Measurements from ENCODE around the gene PRRC2C.
"Not testable (repeated sequence)": the region's sequence is repeated elsewhere in the genome, so short reads cannot be mapped to it uniquely, and the experiment has no call there.

Gene PRRC2C

GRCh38 chr1:171588230-171588629 is 102.9 kb downstream of the PRRC2C start:
- no peak for DNase-seq

- DNase-seq: no peak
These were observed 104.7 kb downstream of the PRRC2C start for GRCh38 chr1:171590022-171590421.

- DNase-seq: no peak
These were observed 110.0 kb downstream of the PRRC2C start for GRCh38 chr1:171595324-171595723.

- DNase-seq: no peak
These were observed 110.8 kb downstream of the PRRC2C start for GRCh38 chr1:171596119-171596518.

- DNase-seq: no peak
These were observed 111.4 kb downstream of the PRRC2C start for GRCh38 chr1:171596705-171597104.

- no peak for DNase-seq
These were observed 111.9 kb downstream of the PRRC2C start for GRCh38 chr1:171597203-171597602.

GRCh38 chr1:171600310-171600709 is 115.0 kb downstream of the PRRC2C start:
- DNase-seq: not testable (repeated sequence)

- DNase-seq: no peak
These were observed 115.5 kb downstream of the PRRC2C start for GRCh38 chr1:171600862-171601261.

- not testable (repeated sequence) for DNase-seq
These were observed 117.7 kb downstream of the PRRC2C start for GRCh38 chr1:171603042-171603441.

GRCh38 chr1:171606402-171606941 is 121.1 kb downstream of the PRRC2C start:
- DNase-seq: no peak

- DNase-seq: no peak
These were observed 125.1 kb downstream of the PRRC2C start for GRCh38 chr1:171610385-171610784.

- no peak for DNase-seq
These were observed 126.0 kb downstream of the PRRC2C start for GRCh38 chr1:171611306-171611705.

- DNase-seq: no peak
These were observed 128.0 kb downstream of the PRRC2C start for GRCh38 chr1:171613282-171613681.

GRCh38 chr1:171615122-171615906 is 130.0 kb downstream of the PRRC2C start:
- DNase-seq: not testable (repeated sequence)

GRCh38 chr1:171616586-171616985 is 131.3 kb downstream of the PRRC2C start:
- no peak for DNase-seq

GRCh38 chr1:171622152-171622462 is 136.8 kb downstream of the PRRC2C start, which contains the start of gene MYOCOS:
MYOCOS (plus strand) TSS chr1:171622243; CDS start chr1:171623884, 1,641 bp downstream.
- no peak for DNase-seq

- DNase-seq: no peak
These were observed 138.5 kb downstream of the PRRC2C start for GRCh38 chr1:171623651-171624331.

GRCh38 chr1:171625225-171625624 is 139.9 kb downstream of the PRRC2C start:
- DNase-seq: no peak

GRCh38 chr1:171627020-171627419 is 141.7 kb downstream of the PRRC2C start:
- no peak for DNase-seq

GRCh38 chr1:171628225-171628624 is 142.9 kb downstream of the PRRC2C start:
- DNase-seq: no peak

GRCh38 chr1:171635661-171636060 is 150.3 kb downstream of the PRRC2C start:
- no peak for DNase-seq

- DNase-seq: no peak
These were observed 150.8 kb downstream of the PRRC2C start for GRCh38 chr1:171636141-171636540.

- no peak for DNase-seq
These were observed 152.7 kb downstream of the PRRC2C start for GRCh38 chr1:171637928-171638576.

- no peak for DNase-seq
These were observed 154.9 kb downstream of the PRRC2C start for GRCh38 chr1:171640225-171640624.
